Mammary epithelial cell (primary cell): Measurements from ENCODE around the gene SIGLEC14.
A peak's percentile ranks its signal among the peaks of the same experiment; 100 is the strongest.

ENCODE experiments used
- CTCF ChIP-seq, 2 donors: IDR thresholded peaks in 1 of 2; conservative IDR thresholded peaks in 1 of 2; 2 replicates each; pipeline ENCODE4 v1.5.1; 2011 to 2012; ENCODE audit warnings: inconsistent platforms in 2 of 2, low read length in 2 of 2, mild to moderate bottlenecking in 2 of 2, control low read depth in 1 of 2, low read depth in 1 of 2; ENCODE audit not compliant: insufficient read depth in 1 of 2; ENCODE audit errors: extremely low read depth in 1 of 2
- EZH2 ChIP-seq: IDR thresholded peaks from 2 replicates; pipeline ENCODE4 v1.6.1; 2012; ENCODE audit warnings: low read length, inconsistent platforms, borderline replicate concordance

- TF ChIP-seq CTCF (conservative IDR thresholded peaks at IDR 0.05 in 1 of 2, IDR thresholded peaks at IDR 0.05 in 1 of 2; ENCODE audit: extremely low read depth in 1 of 2, insufficient read depth in 1 of 2, low read depth in 1 of 2, low read length in 2 of 2) (peak; percentile 67 to 81), EZH2 (no peak)
Measured at GRCh38 chr19:51660975-51661600, 14.5 kb upstream of the SIGLEC14 start.
